HS-5 (cell line): ENCODE data around the gene MED7.
"Not testable (repeated sequence)": the region's sequence is repeated elsewhere in the genome, so short reads cannot be mapped to it uniquely, and the experiment has no call there.

Experiments used
- DNase-seq: peaks from one replicate; pipeline ENCODE4 v3.0.0-alpha.2; 2012; ENCODE audit warnings: low read depth

Gene MED7, protein sequence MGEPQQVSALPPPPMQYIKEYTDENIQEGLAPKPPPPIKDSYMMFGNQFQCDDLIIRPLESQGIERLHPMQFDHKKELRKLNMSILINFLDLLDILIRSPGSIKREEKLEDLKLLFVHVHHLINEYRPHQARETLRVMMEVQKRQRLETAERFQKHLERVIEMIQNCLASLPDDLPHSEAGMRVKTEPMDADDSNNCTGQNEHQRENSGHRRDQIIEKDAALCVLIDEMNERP

DNA sequence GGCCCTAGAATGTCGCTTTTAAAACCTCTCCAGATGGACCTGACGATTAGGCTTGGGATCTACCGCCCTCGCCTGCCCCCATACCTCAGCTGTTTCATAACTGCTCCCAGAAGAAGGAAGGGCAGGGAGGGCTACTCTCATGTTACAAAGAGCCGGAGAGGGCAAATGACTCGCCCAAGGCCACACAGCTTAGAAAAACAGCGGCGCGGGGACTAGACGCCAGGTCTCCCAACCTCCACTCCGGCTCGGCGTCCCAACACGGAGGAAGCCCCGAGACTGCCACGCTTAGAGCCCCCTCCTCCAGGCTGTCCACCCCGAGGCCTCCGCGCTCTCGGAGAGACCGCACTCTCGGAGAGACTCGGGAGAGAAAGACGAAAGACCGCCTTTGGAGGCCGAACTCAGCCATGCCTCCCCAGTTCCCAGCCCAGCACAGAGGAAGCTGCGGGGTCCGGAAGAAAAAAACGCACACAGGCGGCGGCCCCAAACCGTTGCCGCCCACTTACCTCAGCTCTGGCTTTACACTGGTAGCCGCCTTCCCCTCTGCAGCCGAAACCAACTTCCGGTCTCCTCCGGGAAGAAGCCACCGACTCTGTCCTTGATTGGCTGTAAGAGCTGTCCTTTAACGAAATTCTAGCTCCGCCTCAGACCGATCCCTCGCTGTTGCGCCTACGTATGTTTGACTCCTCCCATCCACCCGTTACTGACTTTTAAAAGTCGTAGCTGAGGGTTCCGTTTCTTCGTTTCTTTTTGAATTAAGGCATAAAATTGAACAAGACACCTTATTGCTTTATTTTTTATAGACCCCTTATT is at the start of gene MED7:
MED7 (minus strand) TSS at position 549 of the 810 bp plus-strand sequence. CDS start 3,434 bp downstream, outside the sequence.
- DNase-seq = peak; percentile 98

DNA sequence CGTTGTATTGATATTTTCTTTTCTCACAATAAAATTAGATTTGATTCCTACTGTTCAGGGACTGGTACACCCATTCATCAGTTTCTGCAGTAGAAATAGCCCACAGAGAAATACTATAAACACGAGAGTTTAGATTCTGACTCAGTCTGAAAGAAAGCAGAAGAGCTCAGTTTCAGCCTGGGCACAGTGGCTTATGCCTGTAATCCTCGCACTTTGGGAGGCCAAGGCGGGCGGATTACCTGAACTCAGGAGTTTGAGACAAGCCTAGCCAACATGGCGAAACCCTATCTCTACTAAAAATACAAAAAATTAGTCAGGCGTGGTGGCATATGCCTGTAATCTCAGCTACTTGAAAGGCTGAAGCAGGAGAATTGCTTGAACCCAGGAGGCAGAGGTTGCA is 46.6 kb upstream of the MED7 start:
- no peak for DNase-seq

DNA sequence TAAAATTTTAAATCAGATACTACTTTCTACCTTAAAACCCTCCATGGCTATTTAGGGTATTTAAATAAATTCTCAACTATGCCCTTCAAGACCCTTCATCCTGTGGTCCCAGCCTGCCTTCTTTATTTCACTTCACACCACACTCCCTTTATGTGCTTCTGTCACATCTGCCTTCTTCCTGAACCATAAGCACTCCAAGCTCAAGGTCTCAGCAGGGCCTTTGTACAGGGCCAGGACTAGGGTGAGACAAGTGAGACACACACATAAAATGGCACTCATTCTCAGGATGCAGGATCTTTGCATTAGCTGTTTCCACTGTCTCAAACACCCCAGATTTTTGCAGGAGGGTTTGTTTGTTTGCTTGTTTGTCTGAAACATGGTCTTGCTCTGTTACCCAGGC is 45.6 kb upstream of the MED7 start:
- no peak for DNase-seq

DNA sequence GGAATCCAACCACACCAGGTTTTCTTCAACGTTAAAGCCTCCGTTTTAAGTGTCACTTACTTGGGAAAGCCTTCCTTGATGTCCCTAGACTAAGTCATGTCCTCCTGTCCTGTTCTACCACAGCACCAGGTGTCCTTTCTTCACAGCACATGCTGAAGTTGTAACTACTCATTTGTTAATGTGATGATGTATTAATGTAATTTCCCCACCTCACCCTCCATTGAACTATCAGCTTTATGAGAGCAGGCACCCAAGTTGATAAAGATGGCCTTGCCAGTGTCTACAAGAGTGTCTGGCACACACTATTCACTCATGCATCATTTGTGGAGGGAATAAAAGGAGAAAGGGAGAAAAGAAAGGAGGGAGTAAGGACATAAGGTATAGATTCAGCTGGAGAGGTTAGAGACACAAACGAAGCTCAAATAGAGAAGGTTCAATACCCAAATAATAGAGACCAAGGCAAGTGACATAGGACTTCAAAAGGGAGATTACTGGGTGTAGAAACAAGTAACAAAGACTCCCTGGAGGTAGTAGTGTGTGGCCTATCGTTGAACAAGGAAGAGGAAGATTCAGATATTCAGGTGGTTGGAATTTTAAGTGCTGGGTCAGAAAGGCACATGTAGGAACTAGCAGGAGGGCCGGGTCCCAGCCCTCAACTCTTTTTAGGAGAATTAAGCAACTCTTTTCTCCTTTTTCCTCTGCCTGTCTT is 44.5 kb upstream of the MED7 start:
- DNase-seq = no peak

DNA sequence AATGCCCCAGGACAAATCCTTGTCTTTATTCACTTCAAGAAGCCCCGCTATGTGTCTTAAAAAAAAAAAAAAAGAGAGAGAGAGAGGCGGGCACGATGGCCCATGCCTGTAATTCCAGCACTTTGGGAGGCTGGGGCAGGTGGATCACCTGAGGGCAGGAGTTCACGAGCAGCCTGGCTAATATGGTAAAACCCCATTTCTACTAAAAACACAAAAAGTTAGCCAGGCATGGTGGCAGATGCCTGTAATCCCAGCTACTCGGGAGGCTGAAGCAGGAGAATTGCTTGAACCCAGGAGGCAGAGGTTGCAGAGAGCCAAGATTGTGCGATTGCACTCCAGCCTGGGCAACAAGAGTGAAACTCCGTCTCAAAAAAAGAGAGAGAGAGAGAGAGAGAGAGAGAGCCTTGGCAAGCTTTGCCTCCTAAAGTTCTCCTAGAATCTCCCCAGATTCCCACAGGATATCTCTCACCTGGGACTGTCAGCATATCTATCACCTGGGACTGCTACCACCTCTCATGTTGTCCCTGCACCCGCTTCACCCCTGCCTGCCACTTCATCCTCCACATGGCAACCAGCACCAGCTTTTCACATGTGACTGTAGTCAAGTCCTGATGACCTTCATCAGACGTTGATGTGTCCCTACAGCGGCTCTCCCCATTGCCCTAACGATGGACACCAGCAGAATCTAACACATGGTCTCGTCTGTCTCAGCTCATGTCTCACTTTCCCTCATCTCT is 43.8 kb upstream of the MED7 start:
- no peak for DNase-seq

DNA sequence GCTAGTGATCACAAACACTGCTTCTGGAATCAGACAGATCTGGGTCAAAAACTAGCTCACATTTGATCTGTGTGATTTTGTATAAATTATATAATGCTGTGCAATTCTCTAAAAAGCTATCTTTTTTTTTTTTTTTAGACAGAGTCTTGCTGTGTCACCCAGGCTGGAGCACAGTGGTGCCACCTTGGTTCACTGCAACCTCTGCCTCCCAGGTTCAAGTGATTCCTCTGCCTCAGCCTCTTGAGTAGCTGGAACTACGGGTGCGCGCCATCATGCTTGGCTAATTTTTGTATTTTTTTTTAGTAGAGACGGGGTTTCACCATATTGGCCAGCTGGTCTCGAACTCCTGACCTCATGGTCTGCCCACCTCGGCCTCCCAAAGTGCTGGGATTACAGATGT is 42.5 kb upstream of the MED7 start:
- not testable (repeated sequence) for DNase-seq

DNA sequence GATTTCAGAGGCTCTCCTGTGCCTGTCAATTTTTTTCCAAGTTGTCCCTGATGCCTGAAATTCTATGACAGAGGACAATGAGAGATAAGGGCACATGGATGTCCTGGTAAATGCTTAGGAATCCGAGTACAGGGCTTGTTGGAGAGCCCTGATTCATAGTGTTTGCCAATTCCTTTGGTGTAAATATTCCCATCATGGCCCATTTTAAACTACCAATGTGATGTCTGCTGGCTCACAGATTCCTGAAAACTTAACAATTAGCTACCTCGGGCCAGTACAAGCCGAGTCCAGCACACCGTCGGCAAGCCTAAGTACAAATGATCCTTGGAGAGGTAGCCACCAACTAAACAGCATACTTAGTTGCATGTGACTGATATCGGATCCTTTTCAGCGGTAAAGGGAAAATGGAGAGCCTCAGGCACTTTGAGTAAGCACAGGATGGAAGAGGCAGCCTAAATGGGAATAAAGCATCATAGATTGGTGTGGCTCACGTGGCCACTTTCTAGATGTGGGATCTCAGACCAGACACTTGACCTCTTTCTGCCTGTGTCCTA is 41.5 kb upstream of the MED7 start:
- no peak for DNase-seq

DNA sequence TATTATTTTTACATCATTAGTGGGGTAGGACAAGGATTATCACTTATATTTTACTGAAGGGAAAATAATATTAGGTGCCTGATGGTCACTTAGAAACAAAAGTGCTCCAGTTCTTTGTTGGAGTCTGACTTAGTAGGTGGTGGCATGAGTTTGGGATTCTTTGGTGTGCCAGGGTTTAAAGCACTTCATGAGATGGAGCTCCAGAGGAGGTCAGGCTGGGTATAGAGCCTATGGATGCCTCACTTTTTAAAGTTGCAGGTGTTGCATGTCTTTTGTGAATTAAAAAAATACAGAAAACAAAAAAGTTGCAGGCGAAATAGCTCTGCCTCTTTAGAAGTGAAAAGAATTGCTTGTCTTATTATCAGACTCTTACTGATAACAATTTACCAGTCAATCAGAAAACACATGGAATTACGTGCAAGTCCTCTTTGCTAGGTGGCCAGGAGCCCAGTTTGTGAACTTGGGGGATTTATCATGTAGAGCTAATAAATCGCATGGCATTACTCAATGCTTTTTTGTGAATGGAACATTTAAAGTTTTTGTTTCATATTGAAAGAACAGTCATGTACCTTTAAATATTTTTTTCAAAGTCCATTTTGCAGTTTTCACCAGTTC is 39.6 kb upstream of the MED7 start:
- DNase-seq = no peak

DNA sequence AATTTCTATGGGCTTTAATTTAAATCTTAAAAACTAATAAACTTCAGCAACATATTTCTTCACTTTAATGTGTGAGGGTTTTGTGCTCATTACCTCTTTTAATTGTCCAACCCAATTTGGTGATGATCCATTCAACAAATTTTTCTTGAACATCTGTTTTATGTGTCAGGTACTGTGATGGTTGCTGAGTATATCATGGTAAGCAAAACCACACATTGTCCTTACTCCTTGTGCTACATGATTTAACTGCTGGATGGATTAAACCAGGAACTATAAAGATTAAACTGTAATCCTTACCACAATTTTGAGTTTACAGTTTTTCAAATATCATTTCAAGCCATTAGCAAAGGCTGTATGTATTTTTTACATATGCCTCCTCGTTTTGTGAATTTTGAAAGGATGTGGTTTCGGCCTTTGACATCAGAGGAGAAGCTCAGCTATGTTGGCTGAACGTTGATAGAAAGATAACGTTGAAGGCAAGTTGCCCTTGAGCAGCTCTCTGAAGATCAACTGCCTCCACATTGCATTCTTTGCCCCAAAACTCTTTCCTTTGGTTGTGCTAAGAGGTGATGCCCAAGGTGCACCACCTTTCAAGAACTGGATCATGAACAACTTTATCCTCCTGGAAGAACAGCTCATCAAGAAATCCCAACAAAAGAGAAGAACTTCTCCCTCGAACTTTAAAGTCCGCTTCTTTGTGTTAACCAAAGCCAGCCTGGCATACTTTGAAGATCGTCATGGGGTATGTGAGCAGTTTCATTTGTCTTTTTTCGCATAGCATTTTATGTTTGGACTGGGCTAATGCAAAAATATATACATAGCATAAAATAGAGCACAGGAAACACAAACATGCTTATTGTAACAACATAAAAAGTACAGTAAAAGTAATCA is 38.0 kb upstream of the MED7 start, which contains the start of gene ITK:
ITK (plus strand) TSS at position 467 of the 891 bp plus-strand sequence; CDS start at position 605, 138 bp downstream.
- no peak for DNase-seq

DNA sequence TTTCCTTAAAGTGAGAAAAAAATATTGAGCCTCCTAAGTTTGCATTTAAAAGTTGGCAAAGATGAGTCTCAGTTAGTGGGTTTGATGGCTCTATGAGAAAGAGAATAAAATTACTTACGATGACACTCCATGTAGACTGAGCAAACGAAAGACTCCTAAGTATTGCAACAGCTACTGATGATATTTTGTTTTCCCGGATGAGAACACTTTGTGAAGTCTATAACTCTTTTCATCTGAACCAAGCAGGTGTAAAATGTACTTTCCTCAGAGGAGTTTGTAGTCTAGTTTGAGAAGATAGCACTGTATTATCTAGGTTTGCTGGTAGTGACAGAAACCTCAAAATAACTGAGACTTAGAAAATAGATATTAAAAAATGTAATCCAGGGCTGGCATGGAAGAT is 36.3 kb upstream of the MED7 start:
- no peak for DNase-seq

DNA sequence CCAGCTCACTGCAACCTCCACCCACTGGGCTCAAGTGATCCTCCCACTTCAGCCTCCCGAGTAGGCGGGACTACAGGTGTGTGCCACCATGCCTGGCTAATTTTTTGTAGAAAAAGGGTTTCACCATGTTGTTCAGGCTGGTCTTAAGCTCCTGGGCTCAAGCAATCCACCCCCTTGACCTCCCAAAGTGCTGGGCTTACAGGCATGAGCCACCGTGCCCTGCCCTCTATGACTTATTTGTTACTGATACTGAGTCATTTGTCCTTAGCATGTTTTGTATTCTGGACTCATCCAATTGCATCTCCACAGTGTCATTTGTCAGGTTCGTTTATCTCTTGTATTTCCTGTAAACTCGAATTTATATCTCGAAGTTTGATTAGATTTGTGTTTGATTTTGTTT is 35.3 kb upstream of the MED7 start:
- no peak for DNase-seq

DNA sequence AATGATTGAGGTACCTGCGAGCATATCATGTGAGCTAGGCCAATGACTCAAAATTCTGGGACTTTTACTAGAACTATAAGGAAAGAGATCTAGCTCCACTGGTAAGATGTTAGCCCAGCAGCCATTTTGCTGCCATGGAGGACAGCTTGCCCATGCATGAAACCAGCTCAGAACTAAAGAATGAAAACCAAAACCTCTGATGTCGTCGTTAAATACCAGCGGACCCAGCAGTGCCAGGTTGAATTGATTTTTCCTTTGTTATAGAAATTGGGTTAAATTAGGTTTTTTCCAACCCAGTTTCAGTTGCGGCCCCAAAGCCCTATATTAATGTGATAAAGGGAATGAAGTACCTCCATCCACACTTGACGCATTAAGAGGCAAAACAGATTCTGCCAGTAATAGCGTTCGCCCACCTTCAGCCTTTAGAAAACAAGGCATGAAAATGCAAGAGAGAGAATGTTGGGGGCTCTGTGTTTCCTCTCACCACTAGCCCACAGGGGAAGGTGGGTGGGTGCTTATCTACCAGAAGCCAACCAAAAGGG is 32.5 kb upstream of the MED7 start:
- no peak for DNase-seq

DNA sequence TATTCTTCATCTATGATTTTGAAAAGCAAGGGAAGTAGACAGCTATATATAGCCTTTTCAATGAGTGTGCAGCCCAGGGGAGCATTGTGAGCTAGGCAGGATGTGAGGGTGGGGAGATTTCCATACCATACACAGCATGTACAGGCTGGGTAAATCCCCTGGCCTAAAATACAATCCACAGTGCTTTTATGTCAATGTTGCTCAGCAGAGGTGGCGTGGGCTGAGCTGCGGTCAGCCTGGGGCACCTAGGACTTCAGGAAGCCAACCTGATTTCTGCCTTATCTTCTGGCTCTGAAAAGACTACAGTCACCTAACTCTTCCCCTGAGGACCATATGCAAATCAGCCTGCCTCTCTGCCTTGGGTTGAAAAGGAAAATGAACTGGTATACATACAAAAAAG is 29.7 kb upstream of the MED7 start:
- DNase-seq = no peak

DNA sequence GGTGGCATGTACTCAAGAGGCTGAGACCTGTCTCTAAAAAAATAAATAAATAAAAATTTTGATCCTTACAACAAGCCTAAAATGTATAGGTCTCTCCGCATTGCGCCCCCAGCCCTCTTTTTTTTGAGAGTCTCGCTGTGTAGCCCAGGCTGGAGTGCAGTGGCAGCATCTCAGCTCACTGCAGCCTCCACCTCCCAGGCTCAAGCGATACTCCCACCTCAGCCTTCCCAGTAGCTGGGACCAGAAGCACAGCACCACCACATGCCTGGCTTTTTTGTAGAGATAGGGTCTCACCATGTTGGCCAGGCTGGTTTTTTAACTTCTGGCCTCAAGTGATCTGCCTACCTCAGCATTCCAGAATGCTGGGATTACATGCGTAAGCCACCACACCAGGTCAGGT is 25.6 kb upstream of the MED7 start:
- DNase-seq = no peak

DNA sequence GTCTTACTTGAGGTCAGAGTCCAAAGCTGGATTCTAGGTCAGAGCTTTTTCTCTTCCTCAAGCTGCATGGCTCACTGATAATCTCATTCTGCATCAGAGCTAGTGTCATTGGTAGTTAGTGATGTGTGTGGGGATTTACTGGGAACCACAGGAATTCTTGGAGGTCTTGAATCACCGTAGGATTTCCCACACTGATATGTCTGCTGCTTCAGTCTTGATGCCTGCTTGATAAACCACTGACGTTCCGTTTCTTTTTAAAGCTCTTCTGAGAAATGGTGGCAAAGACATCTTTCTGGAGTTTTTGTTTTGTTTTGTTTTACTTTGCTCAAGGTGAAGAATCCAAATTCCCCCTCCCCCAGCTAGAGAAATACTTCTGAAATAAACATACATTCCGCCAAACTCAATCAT is 24.6 kb upstream of the MED7 start:
- DNase-seq = peak; percentile 23

DNA sequence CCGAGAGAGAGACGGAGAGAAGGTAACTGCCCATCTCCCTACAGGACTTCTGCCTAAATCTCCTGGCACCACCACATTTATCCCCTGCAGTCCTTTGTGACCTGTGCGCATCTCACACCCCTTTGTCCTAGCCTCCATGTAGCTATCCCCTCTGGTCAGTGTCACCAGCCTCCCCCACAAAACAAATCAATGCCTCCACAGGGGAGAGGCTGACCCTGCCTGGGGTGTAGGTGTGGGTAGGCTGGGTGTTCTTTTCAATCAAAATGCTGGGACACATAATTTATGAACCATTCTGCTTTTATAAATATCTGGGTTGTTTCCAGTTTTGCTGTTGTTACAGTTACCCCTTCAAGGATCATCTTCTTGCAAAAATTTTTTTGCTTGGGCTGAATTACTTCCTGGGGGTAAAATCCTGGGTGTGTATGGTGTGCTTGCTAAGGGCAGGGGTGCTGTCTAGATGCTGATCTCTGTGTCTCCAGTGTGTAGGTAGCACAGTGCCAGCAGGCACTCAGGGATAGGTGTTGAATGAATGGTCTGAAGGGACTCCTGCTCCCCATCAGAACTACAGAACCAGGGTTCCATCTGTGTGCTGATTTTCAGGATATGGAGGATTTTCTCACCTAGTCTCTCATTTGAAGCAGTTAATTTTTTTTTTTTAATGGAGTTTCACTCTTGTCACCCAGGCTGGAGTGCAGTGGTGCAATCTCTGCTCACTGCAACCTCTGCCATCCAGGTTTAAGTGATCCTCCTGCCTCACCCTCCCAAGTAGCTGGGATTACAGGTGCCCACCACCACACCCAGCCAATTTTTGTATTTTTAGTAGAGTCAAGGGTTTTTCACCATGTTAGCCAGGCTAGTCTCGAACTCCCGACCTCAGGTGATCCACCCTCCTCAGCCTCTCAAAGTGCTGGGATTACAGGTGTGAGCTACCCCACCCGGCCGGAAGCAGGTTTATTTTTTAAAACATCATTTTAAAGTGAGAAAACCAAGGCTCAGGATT is 23.8 kb upstream of the MED7 start, which contains the start of gene GARIN3:
GARIN3 (minus strand) TSS at position 51 of the 1,000 bp plus-strand sequence. CDS start 96 bp downstream, outside the sequence.
- DNase-seq = no peak

DNA sequence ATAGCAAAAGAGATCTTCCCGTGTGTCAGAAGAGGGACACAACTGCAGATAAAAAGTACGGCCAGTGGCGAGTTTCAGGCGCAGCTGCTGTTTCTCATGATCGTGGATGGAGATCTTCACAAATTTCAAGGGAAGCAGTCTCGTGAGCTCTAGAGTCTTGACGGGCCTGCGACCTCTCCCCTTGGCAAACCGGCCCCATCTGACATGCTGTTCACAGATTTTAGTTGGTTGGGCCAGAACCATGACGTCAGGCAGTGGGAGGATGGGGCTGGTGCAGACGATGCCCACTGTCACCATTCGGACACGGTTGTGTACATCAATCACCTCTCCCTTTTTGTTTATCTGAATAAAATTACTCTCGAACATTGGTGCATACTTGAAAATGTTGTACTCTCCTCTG is 23.0 kb upstream of the MED7 start:
- DNase-seq = no peak

DNA sequence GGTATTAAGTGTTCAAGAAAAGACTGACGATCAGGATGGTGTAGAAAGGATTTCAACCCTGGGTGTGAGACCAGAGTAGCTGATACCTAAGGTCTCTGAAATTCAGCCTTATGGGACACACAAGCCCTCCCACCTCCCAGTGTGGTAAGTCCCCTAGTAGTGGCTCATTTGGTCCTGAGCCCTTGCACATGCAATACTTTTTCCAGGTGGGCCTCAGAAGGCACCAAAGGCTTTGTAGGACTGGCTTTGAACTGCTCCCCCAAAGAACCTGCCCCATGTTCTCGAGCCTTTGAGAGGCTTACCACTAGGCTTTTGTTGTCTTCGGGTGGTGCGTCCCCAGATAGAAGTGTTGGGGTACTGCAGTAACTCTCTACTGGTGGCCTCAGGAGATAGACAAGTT is 22.6 kb upstream of the MED7 start:
- no peak for DNase-seq

DNA sequence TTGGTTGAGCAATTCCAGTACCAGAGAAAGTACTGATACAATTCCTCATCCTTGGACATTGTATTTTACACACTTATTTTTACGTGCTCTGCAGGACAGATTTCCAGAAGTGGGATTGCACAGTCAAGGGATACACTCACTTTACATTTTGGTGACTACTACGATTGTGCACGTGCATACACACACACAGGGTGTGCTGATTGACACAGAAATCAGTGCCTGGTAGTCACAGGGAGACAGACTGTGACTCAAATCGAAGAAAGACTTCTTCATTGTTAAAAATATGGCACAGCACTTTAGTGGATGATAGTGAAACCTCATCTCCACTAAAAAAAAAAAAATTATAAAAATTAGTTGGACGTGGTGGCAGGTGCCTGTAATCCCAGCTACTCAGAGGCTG is 21.9 kb upstream of the MED7 start:
- DNase-seq = no peak
